Measurements from ENCODE around the gene SNX20. TPM values are rescaled to one million over a fixed set of nuclear protein-coding genes. Genes with fewer than 3 reads are reported as not detected.

SNX20 gene
- polyA plus RNA-seq, 6 donors from 2014 or later = 29.0 to 47.0 (median 38.9) TPM

DNA sequence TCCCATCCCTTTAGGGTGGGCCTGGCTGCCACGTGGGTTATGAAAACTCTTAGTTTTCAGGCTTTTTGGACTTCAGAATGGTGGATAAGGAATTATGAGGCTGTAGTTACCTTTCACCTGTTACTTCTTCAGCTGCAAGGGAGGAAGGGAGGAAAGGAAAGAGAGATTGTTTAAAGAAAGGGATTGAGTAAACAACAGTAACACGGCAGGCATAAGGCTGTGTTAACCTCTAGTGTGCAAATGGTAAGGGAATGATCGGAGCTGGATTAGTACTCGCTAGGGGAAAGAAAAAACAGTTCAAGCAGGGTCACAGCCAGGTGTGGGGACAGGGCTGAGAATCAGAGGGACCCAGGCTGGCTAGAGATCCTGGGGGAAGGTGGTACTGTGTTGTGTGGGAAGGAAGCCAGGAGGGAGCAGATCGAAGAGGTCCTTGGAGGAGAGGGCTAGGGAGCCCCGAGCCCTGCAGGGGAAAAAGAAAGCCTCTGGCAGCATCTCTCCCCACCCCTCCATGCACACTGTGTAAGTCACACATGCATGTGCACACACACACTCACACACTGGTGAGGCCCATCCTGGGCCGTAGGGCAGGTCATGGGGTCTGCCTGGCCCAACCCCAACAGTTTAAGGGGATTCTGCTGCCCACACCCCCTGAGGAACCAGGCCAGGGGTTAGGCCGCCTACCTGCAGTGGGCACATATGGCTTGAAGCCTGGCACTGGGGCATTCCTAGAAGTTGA lies 49.7 kb downstream of the SNX20 start:
- peaks cover 8 to 12% (median 11%) of the 10 kb centered on the region in 3 donors for H3K27me3 Mint-ChIP-seq
- H3K9me3 Mint-ChIP-seq = no peaks in the 10 kb centered on the region
- H3K4me3 Mint-ChIP-seq = no peak overlapping the region
- no peak for DNase-seq
- H3K27ac Mint-ChIP-seq = no peak overlapping the region
- no peaks in the 10 kb centered on the region for H3K36me3 Mint-ChIP-seq
- peaks cover 13 to 15% (median 14%) of the 10 kb centered on the region in 3 donors for H3K4me1 Mint-ChIP-seq
- no peak for ATAC-seq (ENCODE audit: low read depth in 2 of 2)

DNA sequence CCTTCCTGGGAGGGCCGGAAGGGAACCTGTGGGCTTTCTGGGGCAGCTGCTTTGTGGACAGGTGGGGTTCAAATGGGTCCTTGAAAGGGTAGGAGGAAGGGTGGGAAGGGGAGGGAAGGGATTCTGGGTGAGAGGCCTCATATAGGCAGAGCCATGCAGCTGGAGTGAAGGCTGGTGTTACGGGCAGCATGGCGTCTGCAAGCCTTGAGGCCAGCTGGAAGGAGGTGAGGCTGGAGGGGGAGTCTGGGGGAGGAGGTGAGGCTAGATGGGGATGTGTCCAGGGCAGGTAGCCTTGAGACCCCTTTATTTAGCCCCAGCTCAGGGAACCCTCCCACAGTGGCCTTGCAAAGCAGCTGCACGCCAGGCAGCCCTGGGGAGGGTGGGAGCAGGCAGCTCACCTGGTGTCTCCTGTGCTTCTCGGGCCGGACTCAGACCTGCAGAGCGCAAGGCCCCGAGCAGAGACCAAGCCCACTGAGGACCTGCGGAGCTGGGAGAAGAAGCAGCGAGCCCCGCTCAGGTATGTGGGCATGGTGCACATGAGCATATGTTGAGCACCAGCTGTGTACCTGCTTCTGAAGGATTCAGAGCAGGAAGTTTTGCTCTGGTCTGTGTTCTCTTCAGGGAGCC lies 50.6 kb downstream of the SNX20 start:
- peaks cover 8 to 12% (median 11%) of the 10 kb centered on the region in 3 donors for H3K27me3 Mint-ChIP-seq
- ATAC-seq (ENCODE audit: low read depth in 2 of 2) (no peak), DNase-seq (no peak)
- peaks cover 13 to 15% (median 14%) of the 10 kb centered on the region in 3 donors for H3K4me1 Mint-ChIP-seq
- H3K4me3 Mint-ChIP-seq = peak overlapping the region in 1 of 8 donors; percentile 60
- H3K9me3 Mint-ChIP-seq = no peaks in the 10 kb centered on the region
- no peaks in the 10 kb centered on the region for H3K36me3 Mint-ChIP-seq
- no peak overlapping the region for H3K27ac Mint-ChIP-seq

DNA sequence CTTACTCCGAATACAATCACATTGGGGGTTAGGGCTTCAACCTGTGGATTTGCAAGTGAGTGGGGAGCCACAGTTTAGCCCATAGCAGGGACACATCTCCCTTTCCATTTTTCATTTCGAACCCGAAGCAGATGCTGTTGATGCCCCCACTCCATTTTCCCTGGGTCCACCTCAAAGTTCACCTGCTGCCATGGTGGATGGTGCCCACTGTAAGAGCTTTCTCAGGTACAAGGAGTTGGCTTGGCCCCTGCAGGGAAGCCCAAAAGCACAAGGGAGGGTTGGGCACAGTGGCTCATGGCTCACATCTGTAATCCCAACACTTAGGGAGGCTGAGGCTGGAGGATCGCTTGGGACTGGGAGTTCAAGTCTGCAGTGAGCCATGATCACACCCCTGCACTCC lies 51.8 kb downstream of the SNX20 start:
- no peak overlapping the region for H3K4me3 Mint-ChIP-seq
- peaks cover 13 to 15% (median 14%) of the 10 kb centered on the region in 3 donors for H3K4me1 Mint-ChIP-seq
- no peak for ATAC-seq (ENCODE audit: low read depth in 2 of 2)
- H3K27me3 Mint-ChIP-seq = peaks cover 4 to 10% (median 9%) of the 10 kb centered on the region in 3 donors
- H3K27ac Mint-ChIP-seq = peak overlapping the region in 2 of 6 donors; percentile 59 to 67
- no peak for DNase-seq
- no peaks in the 10 kb centered on the region for H3K36me3 Mint-ChIP-seq
- H3K9me3 Mint-ChIP-seq = no peaks in the 10 kb centered on the region

GRCh38 chr16:50628156-50628802 lies 52.8 kb downstream of the SNX20 start:
- Mint-ChIP-seq H3K27ac (no peak overlapping the region), H3K4me3 (no peak overlapping the region), H3K36me3 (no peaks in the 10 kb centered on the region), H3K27me3 (peaks cover 0 to 6% (median 6%) of the 10 kb centered on the region in 3 donors), H3K9me3 (no peaks in the 10 kb centered on the region), H3K4me1 (peaks cover 13 to 15% (median 14%) of the 10 kb centered on the region in 3 donors)
- DNase-seq (no peak), ATAC-seq (ENCODE audit: low read depth in 2 of 2) (no peak)

GRCh38 chr16:50627419-50627818 lies 53.7 kb downstream of the SNX20 start:
- Mint-ChIP-seq H3K4me1 (peaks cover 13 to 15% (median 14%) of the 10 kb centered on the region in 3 donors), H3K36me3 (no peaks in the 10 kb centered on the region), H3K27me3 (peaks cover 0 to 6% (median 6%) of the 10 kb centered on the region in 3 donors), H3K4me3 (peak overlapping the region in 7 of 8 donors; percentile 51 to 82 (median 66)), H3K27ac (peak overlapping the region; percentile 28 to 95 (median 68)), H3K9me3 (no peaks in the 10 kb centered on the region)
- ATAC-seq (ENCODE audit: low read depth in 2 of 2) = peak; percentile 80 to 85
- peak; percentile 32 for DNase-seq

GRCh38 chr16:50626868-50627267 lies 54.2 kb downstream of the SNX20 start:
- ATAC-seq (ENCODE audit: low read depth in 2 of 2) (peak in 1 of 2 donors; percentile 33), DNase-seq (no peak)
- H3K9me3 Mint-ChIP-seq = no peaks in the 10 kb centered on the region
- peak overlapping the region in 4 of 8 donors; percentile 51 to 82 (median 62) for H3K4me3 Mint-ChIP-seq
- peaks cover 0 to 6% (median 6%) of the 10 kb centered on the region in 3 donors for H3K27me3 Mint-ChIP-seq
- H3K36me3 Mint-ChIP-seq = no peaks in the 10 kb centered on the region
- peaks cover 13 to 15% (median 14%) of the 10 kb centered on the region in 3 donors for H3K4me1 Mint-ChIP-seq
- peak overlapping the region in 5 of 6 donors; percentile 50 to 95 (median 63) for H3K27ac Mint-ChIP-seq

- no peak for DNase-seq
- Mint-ChIP-seq H3K36me3 (no peaks in the 10 kb centered on the region), H3K27ac (no peak overlapping the region), H3K4me1 (peaks cover 13 to 15% (median 14%) of the 10 kb centered on the region in 3 donors), H3K4me3 (no peak overlapping the region), H3K27me3 (peaks cover 0 to 6% (median 0%) of the 10 kb centered on the region in 3 donors), H3K9me3 (no peaks in the 10 kb centered on the region)
- ATAC-seq (ENCODE audit: low read depth in 2 of 2) = no peak
Measured at GRCh38 chr16:50625374-50625773, 55.7 kb downstream of the SNX20 start.

GRCh38 chr16:50624449-50624970 lies 56.6 kb downstream of the SNX20 start:
- peak overlapping the region in 1 of 6 donors; percentile 78 for H3K27ac Mint-ChIP-seq

DNA sequence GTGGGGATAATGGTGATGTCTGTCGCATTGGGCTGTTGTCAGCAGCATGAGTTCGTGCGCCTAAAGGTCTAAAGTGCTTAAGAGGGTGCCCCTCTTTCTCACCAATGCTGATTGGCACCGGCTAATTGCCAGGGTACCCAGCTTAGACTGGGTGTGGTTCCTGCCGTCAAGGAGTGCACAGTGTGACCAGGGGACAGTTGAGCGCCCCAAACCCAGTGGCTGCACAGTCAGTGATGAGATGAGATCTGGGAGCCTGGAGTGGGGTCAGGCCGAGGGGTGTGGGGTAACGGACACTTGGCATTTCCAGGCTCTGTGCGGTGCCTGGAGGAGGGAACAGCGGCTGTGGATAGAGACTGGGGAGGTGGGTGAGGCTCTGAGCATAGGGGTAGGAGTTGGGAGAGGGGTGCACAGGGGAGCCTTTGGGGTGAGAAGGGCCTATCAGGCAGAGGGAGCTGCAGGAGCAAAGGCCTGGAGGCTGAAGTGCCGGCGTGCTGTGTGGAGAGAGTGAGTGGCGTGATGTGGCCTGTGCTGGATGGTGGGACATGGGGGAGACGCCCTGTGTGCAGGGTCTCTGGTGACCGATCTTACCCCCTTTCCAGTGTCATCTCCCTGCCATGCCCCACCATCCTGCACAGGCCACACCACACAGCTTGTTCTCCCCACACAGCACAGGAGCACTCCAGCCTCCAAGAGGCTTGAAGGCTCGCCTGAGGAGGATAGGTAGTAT lies 58.3 kb downstream of the SNX20 start:
- H3K4me1 Mint-ChIP-seq = peaks cover 13 to 14% (median 13%) of the 10 kb centered on the region in 3 donors
- ATAC-seq (ENCODE audit: low read depth in 2 of 2) (no peak), DNase-seq (no peak)
- H3K36me3 Mint-ChIP-seq = no peaks in the 10 kb centered on the region
- no peaks in the 10 kb centered on the region for H3K9me3 Mint-ChIP-seq
- no peak overlapping the region for H3K27ac Mint-ChIP-seq
- peak overlapping the region in 1 of 8 donors; percentile 55 for H3K4me3 Mint-ChIP-seq
- H3K27me3 Mint-ChIP-seq = no peaks in the 10 kb centered on the region

More at GRCh38 chr16:50624449-50624970, 56.6 kb downstream of the SNX20 start:
- Mint-ChIP-seq H3K4me3 (no peak overlapping the region), H3K9me3 (no peaks in the 10 kb centered on the region), H3K27me3 (no peaks in the 10 kb centered on the region), H3K36me3 (no peaks in the 10 kb centered on the region), H3K4me1 (peaks cover 13 to 15% (median 14%) of the 10 kb centered on the region in 3 donors)
- ATAC-seq (ENCODE audit: low read depth in 2 of 2) (no peak), DNase-seq (no peak)

- Mint-ChIP-seq H3K4me3 (no peak overlapping the region), H3K36me3 (no peaks in the 10 kb centered on the region), H3K27ac (no peak overlapping the region), H3K27me3 (no peaks in the 10 kb centered on the region), H3K4me1 (peaks cover 6 to 10% (median 7%) of the 10 kb centered on the region in 3 donors), H3K9me3 (no peaks in the 10 kb centered on the region)
- DNase-seq (no peak), ATAC-seq (ENCODE audit: low read depth in 2 of 2) (no peak)
Measured at GRCh38 chr16:50622029-50622428, 59.1 kb downstream of the SNX20 start.
